ENCODE measurements around the gene NREP. TPM values are rescaled to one million over a fixed set of nuclear protein-coding genes. Genes with fewer than 3 reads are reported as not detected.

NREP gene
- total and polyA plus RNA-seq, 2 donors (not counting 3 experiments of a cell fraction or from before 2014, with no cell fraction given): 96.7 to 112 TPM

DNA sequence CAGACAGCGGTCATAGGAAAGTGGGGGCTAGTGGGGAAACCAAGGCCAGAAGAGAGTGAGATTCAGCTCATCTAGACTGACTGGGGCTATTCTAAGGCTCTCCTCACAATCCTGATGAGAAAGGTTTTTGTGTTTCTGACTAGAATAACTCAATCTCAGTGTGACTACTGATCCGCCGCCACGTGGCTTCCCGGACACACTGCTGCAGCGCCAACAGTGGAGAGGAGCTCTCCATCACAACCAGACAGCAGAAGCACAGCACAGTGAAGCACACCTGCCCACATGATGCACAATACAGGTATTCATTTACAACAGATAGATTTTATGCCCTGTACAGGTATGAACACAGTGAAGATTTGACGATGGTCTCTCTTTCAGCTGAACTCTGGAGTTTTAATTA lies 25.4 kb downstream of the NREP start:
- H2AFZ ChIP-seq (ENCODE audit: low read depth, low read length): no peak overlapping the region
- H3K9me1 ChIP-seq (replicated peaks; ENCODE audit: control insufficient read depth, extremely low read depth, insufficient read depth, low read length): no peaks in the 10 kb centered on the region
- no peak overlapping the region for H3K9ac ChIP-seq (replicated peaks; ENCODE audit: extremely low read depth, insufficient read depth, low read length)
- intact Hi-C loops (cut with micrococcal nuclease): no loop called here
- POLR2A ChIA-PET: no interaction called here
- TF ChIP-seq CTCF (IDR thresholded peaks at IDR 0.05; ENCODE audit: extremely low read depth in 1 of 2, insufficient read depth in 1 of 2, low read depth in 1 of 2, low read length in 2 of 2) (no peak), POLR2AphosphoS5 (IDR thresholded peaks at IDR 0.05; ENCODE audit: insufficient read depth, low read depth, low read length) (no peak), JUN (IDR thresholded peaks at IDR 0.05; ENCODE audit: borderline replicate concordance, insufficient read depth, insufficient read length, low read depth) (no peak), GATA2 (IDR thresholded peaks at IDR 0.05; ENCODE audit: insufficient read depth, insufficient read length, low read depth, low read length) (no peak), MAX (IDR thresholded peaks at IDR 0.05; ENCODE audit: insufficient read depth, insufficient read length) (no peak), POLR2A (IDR thresholded peaks at IDR 0.05; ENCODE audit: low read depth, low read length) (no peak), MYC (IDR thresholded peaks at IDR 0.05; ENCODE audit: low read depth, low read length) (no peak), EZH2 (IDR thresholded peaks at IDR 0.05; ENCODE audit: borderline replicate concordance, low read depth, low read length, severe bottlenecking) (no peak), FOS (IDR thresholded peaks at IDR 0.05; ENCODE audit: borderline replicate concordance, insufficient read depth, low read length) (no peak)
- dilution Hi-C loops (cut with MboI; ENCODE audit: extremely low pct_ligation_motif_present, low sequenced_read_pairs): no loop called here
- H3K27me3 ChIP-seq (ENCODE audit: control insufficient read depth in 2 of 2, insufficient read depth in 2 of 2, low read length in 2 of 2): no peaks in the 10 kb centered on the region
- H3K4me2 ChIP-seq (ENCODE audit: insufficient read depth, low read length): no peak overlapping the region
- BruUV-seq (replicated peaks): no TSS peak
- CTCF ChIA-PET: no interaction called here
- H3K79me2 ChIP-seq (ENCODE audit: control insufficient read depth, insufficient read depth, low read length): no peaks in the 10 kb centered on the region
- no peak for DNase-seq (ENCODE audit: low read depth, low spot score)
- H3K27ac ChIP-seq (ENCODE audit: insufficient read depth, low read depth, low read length): no peak overlapping the region
- FAIRE-seq: no peak
- no peak overlapping the region for H3K4me3 ChIP-seq (replicated peaks in 1 of 3; ENCODE audit: insufficient read depth in 1 of 3, low read depth in 1 of 3, low read length in 3 of 3)
- no peaks in the 10 kb centered on the region for H3K9me3 ChIP-seq (replicated peaks; ENCODE audit: control insufficient read depth, insufficient read depth, low read length)
- H3K4me1 ChIP-seq (ENCODE audit: control insufficient read depth, extremely low read depth, insufficient read depth, low read length): no peaks in the 10 kb centered on the region
- H4K20me1 ChIP-seq (replicated peaks; ENCODE audit: control insufficient read depth, extremely low read depth, insufficient read depth, low read length): no peaks in the 10 kb centered on the region
- peaks cover 6 to 22% of the 10 kb centered on the region in 2 experiments for H3K36me3 ChIP-seq (ENCODE audit: control insufficient read depth in 2 of 2, extremely low read depth in 1 of 2, insufficient read depth in 2 of 2, low read length in 2 of 2)

Data from endothelial cell of umbilical vein (primary cell).